Stimulated activated CD4-positive, alpha-beta T cell treated with anti-CD3 and anti-CD28 coated beads, Interleukin-2, amount 100 ng/mL, for 48 hours (primary cell): Measurements from ENCODE around the gene TAL1.

Experiments
- DNase-seq, 2 donors: peaks; one replicate each; pipeline ENCODE4 v3.0.0-alpha.2; 2020

The TAL1 gene

GRCh38 chr1:47229031-47229885 lies 2.8 kb downstream of the TAL1 start:
- no peak for DNase-seq

DNA sequence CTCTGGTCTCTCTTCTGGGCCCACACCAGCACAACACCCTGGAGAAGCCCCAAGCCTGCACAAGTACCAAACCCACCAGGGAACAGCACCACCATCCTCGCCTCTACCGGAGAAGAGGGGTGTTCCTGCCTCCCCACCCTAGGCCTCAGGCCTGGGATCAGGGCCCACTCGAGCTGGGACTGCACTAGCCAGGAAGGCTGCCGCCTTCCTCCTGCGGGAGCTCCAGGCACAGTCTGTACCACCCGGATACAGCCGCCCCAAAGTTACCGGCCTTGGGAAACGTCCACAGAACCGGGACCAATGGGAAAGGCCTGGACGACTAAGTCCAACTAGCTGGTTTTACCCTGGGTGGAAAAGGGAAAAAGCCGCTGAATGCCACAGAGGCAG lies 3.4 kb downstream of the TAL1 start:
- DNase-seq: no peak

DNA sequence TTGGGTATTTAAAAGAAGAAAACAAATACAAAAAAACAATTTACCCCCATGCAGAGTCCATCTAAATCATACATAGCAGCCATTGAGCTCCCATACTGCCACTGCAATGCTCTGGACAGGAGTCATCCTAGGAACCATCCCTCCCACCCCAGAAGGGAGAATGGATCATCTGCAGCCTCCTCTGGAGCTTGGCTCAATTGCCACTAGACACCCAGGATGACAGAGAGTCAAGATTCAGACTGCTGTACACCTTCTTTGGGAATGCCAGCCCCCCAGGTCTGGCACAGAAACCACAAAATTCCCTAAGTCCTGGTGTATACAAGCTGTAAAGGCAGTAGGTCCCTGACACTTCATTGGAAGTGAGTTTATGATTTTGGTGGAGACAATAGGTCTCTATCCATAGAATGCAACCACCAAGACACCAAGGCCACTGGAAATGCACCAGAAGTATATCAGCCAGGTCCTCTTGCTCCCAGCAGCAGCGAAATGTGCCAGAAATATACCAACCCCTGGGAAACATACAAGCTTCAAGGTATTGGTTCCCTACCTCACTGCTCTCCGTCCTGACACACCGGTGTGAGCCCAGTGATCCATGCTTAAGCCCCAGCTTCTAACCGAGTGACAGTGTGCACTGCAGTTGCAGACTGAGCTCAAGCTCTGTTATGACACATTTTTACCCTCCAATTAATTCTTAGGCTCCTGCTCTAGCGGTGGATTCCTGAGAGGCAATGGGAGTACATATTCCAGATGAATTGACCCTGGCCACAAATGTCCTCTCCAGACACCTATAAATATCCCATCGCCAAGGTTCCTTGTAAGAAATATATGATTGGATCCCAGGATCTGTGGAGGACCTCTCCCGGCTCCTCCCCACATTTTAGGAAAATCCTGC lies 4.4 kb downstream of the TAL1 start:
- no peak for DNase-seq

GRCh38 chr1:47226839-47227215 lies 5.2 kb downstream of the TAL1 start:
- DNase-seq: no peak

DNA sequence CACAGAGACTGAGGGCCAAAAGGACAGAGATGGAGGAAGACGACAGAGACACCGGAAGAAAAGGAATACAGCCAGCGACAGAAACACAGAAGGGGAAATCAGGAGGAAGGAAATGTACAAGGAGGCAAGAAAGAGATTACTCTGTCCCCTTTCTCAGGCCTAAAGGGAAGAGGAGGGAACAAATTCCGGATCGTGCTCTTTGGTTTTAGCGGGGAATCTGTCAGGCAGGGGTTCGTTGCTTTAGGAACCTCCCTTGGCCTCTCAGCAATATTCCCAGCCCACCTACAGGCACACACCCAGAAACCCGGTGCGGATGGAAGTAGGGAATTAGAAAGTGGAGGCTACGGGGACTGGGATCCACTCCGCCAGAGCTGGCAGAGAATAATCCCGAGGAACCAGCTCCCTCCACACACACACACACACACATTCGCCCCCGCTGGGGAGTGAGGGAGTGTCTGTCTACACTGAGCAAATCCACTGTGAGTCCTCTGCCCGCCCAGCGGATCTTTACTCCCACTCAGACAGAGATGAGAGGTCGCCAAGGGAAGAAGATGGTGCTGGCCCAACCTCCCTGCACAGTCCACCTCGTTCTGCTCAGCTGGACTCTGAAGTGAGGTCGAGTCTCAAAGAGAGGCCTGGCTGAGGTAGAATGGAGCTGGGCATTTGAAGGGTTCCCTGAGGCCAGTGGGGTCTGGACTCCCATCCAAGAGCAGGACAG lies 5.7 kb downstream of the TAL1 start:
- DNase-seq: no peak

GRCh38 chr1:47225430-47226100 lies 6.5 kb downstream of the TAL1 start:
- no peak for DNase-seq

- no peak for DNase-seq
Measured at GRCh38 chr1:47224676-47225399, 7.2 kb downstream of the TAL1 start.

DNA sequence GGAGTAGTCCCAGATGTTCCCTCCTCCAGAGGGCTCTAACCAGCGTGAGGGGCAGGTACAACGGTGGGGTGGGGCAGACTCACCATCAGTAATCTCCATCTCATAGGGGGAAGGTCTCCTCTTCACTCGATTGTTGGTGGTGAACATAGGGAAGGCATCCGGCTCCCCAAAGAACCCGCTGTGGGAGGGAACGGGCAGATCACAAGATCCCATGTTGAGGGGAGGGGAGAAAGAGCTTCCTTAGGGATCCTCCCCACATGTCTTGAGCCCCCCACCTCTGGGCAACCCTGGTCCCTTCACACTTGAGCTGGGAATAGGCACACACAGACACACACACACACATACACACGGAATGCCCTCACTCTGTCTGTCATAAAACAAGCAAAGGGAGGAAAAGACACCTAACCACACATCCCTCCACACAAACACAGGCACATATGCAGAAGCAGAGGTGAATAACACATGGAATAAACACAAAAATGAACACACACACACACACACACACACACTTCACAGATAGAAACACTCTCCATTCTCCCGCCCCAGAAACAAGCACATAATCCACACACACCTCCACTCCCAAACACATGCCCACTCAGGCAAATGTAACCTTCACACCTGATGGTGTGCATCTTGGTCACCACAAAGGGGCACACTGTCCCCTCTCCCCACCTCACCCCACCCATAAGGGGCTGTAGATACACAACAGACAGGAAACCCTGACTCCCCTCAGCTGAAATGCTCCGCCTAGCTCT lies 7.9 kb downstream of the TAL1 start:
- no peak for DNase-seq

- DNase-seq: no peak
Measured at GRCh38 chr1:47223174-47223920, 8.7 kb downstream of the TAL1 start.

DNA sequence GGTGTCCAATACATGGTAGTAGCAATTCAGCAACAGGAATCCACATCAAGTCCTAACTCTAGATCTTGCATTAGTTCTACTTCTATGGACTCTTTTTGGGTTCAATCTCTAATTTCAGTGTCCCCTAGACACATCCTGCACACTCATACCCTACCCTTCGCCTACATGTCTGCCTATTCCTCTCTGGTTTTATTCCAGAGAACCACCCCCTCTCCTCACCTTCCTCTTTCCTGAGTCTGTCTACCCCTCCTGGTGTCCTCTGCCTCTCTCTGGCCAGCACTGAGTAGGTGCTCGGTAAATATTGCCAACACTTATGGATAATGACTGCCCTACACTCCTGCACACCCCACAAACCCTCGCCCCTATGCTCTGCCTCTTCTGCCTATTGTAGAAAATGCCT lies 9.5 kb downstream of the TAL1 start:
- DNase-seq: no peak

GRCh38 chr1:47219590-47220220 lies 12.3 kb downstream of the TAL1 start:
- DNase-seq: no peak

DNA sequence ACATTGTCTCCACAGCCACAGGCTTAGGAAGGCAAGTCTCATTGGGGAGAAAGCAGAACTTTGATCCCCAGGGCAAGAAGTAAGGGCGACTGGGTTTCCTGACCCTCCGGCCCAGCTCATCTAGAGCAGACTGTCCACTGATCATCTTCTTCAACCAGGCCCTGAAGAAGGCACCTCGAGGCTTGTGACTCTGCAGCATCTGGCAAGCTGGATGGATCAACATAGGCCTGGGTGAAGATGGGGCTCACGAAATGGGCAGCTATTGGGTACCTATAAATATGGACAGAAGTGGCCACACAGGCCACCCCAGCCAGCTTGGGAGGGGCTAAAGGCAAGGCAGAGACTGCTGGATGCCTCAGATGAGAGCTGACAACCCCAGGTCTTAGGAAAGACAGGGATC lies 13.0 kb downstream of the TAL1 start:
- DNase-seq: no peak

GRCh38 chr1:47216278-47217059 lies 15.6 kb downstream of the TAL1 start:
- DNase-seq: no peak

DNA sequence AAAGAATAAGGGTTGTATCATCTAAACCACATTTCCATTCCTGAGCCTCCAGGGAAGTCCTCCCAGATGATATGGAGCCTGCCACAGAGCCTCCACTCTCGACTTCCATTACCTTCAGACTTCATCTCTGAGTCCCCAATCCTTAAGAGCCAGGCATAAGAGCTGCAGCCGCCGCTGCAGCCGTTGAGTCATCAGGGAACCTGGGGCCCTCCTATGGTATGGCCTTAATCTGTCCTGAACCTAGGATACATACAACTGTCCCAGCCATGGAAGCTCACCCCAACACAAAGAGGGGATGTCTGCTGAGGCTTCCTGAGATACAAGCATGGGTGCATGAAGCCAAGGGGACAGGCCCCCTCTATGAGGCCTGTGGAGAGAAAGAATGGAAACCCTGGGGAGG lies 16.3 kb downstream of the TAL1 start:
- DNase-seq: no peak

DNA sequence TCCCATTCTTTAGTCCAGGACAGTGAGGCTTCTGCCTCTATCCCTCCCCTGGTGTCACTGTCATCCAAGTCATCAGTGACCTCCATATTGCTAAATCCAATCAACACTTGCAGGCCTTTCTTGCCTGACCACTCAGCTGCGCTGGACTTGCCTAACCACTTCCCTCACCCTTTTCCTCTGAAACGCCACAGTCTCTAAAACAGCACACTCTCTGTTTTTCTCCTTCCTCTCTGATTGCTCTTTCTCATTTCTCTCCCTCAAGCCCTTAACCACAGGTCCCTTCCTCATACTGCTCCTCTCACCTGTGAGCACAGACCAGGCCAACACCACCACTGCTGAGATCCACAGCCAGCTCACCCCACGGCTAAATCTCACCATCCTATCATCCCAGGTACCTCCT lies 17.5 kb downstream of the TAL1 start:
- no peak for DNase-seq

- no peak for DNase-seq
Measured at GRCh38 chr1:47213230-47213963, 18.6 kb downstream of the TAL1 start.

- DNase-seq: no peak
Measured at GRCh38 chr1:47212636-47213229, 19.3 kb downstream of the TAL1 start.

DNA sequence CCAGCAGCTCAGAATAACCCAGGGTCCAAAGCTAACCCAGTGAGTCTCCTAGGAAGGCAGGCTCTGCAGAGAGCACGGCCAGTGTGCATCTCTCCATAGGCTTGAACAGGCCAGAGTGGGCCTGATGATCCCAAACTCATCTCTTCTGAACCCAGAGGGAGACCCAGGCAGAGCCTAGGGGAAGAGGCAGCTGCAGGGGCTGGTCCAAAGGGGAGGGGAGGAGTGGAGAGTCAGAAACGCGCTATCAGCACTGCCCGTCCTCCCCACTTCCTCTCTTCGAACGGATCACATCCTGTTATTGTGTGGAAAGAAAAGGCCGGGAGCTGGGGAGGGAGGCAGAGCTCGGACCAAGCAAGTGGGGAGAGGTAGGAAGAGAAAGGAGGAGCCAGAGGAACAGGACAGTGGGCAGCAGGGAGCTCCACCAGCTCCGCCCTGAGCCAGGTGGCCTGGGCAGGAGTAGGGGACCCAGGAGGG lies 20.2 kb downstream of the TAL1 start:
- no peak for DNase-seq
